B cell (primary cell): ENCODE measurements around the gene GPC5. TPM values are rescaled to one million over a fixed set of nuclear protein-coding genes. Genes with fewer than 3 reads are reported as not detected.

Experiments
- ATAC-seq: fragments of 200-7000 bp; cut with Tn5 transposase; one replicate; pipeline ENCODE4 v1.10.0; 2021; ENCODE audit warnings: low read depth, mild to moderate bottlenecking, moderate number of reproducible peaks, moderate library complexity
- CTCF ChIA-PET: fragments of 350-600 bp; sonication (Branson Sonifier 250); formaldehyde crosslinking; loops from one replicate; lab custom pipeline; 2021; ENCODE audit warnings: antibody characterized with exemption, inconsistent platforms; lab: Charles Lee
- POLR2A ChIA-PET: fragments of 350-600 bp; sonication (Branson Sonifier 250); formaldehyde crosslinking; loops from one replicate; lab custom pipeline; 2021; ENCODE audit warnings: antibody characterized with exemption; lab: Charles Lee
- DNase-seq: peaks from one replicate; pipeline ENCODE4 v3.0.0; 2013
- H2AFZ ChIP-seq: 2 replicates; pipeline ENCODE4 v1.6.1; 2012; ENCODE audit warnings: mild to moderate bottlenecking, low read depth, low read length; ENCODE audit not compliant: insufficient read depth, poor library complexity, severe bottlenecking
- H3K27ac ChIP-seq, 2 donors: 1 replicate in 1 of 2; 2 replicates in 1 of 2; pipeline ENCODE4 v1.5.1; 2012 to 2013; ENCODE audit warnings: low read length in 2 of 2, mild to moderate bottlenecking in 2 of 2, moderate library complexity in 1 of 2
- H3K27me3 ChIP-seq, 4 experiments: fragments of 200-600 bp in 1 of 4; sonication (generic) in 1 of 4; replicated peaks in 1 of 4; 1 replicate in 2 of 4; 2 replicates in 2 of 4; pipeline versions ENCODE4 v1.6.1 to v1.7.0; 2013 to 2016; ENCODE audit warnings: low read length in 3 of 4, mild to moderate bottlenecking in 2 of 4, mixed read lengths in 1 of 4, moderate library complexity in 1 of 4; ENCODE audit not compliant: insufficient read depth in 4 of 4, control insufficient read depth in 3 of 4; ENCODE audit errors: control extremely low read depth in 1 of 4
- H3K36me3 ChIP-seq, 2 experiments: replicated peaks in 1 of 2; 1 replicate in 1 of 2; 2 replicates in 1 of 2; pipeline versions ENCODE4 v1.6.1 to v1.7.1; 2013; ENCODE audit warnings: low read length in 1 of 2; ENCODE audit not compliant: insufficient read depth in 2 of 2, control insufficient read depth in 1 of 2; ENCODE audit errors: control extremely low read depth in 1 of 2, extremely low read depth in 1 of 2
- H3K4me1 ChIP-seq, 2 donors: fragments of 200-600 bp in 1 of 2; sonication (generic) in 1 of 2; 1 replicate in 1 of 2; 2 replicates in 1 of 2; pipeline versions ENCODE4 v1.5.1 to v1.6.1; 2013 to 2017; ENCODE audit warnings: low read length in 2 of 2; ENCODE audit not compliant: control insufficient read depth in 2 of 2, insufficient read depth in 2 of 2
- H3K4me2 ChIP-seq: replicated peaks from 2 replicates; pipeline ENCODE3; 2012; ENCODE audit warnings: mild to moderate bottlenecking, low read depth, low read length; ENCODE audit not compliant: poor library complexity, severe bottlenecking
- H3K4me3 ChIP-seq, 5 experiments: fragments of 200-600 bp in 1 of 5; sonication (generic) in 1 of 5; 1 replicate in 3 of 5; 2 replicates in 2 of 5; pipeline versions ENCODE4 v1.5.1 to v1.7.0; 2011 to 2016; ENCODE audit warnings: low read length in 4 of 5, mild to moderate bottlenecking in 4 of 5, low read depth in 2 of 5, control low read depth in 1 of 5, moderate library complexity in 1 of 5; ENCODE audit not compliant: insufficient read depth in 1 of 5; ENCODE audit errors: control extremely low read depth in 1 of 5, extremely low read depth in 1 of 5
- H3K79me2 ChIP-seq: fragments of 200-600 bp; sonication (generic); one replicate; pipeline ENCODE4 v1.6.0; 2016; ENCODE audit warnings: low read length; ENCODE audit not compliant: control insufficient read depth, insufficient read depth
- H3K9ac ChIP-seq: fragments of 200-600 bp; sonication (generic); 2 replicates; pipeline ENCODE4 v1.6.1; 2017; ENCODE audit warnings: mild to moderate bottlenecking, low read length, moderate library complexity
- H3K9me3 ChIP-seq, 3 donors: one replicate each; pipeline versions ENCODE4 v1.6.1 to v1.7.1; 2013; ENCODE audit warnings: low read length in 2 of 3; ENCODE audit not compliant: control insufficient read depth in 2 of 3, insufficient read depth in 1 of 3; ENCODE audit errors: control extremely low read depth in 1 of 3
- H4K20me1 ChIP-seq: 2 replicates; pipeline ENCODE4 v1.6.0; 2012; ENCODE audit warnings: mild to moderate bottlenecking, low read length; ENCODE audit not compliant: insufficient read depth, control insufficient read depth, poor library complexity, severe bottlenecking
- H3K27ac Mint-ChIP-seq: one replicate; pipeline ENCODE4 v1.8.0; 2021; ENCODE audit warnings: mixed read lengths
- H3K27me3 Mint-ChIP-seq: one replicate; pipeline ENCODE4 v1.8.0; 2021; ENCODE audit warnings: mixed read lengths
- H3K4me1 Mint-ChIP-seq: one replicate; pipeline ENCODE4 v1.8.0; 2021; ENCODE audit warnings: mixed read lengths
- H3K4me3 Mint-ChIP-seq: one replicate; pipeline ENCODE4 v1.8.0; 2021; ENCODE audit warnings: mixed read lengths
- H3K9me3 Mint-ChIP-seq: one replicate; pipeline ENCODE4 v1.8.0; 2022; ENCODE audit warnings: mixed read lengths; ENCODE audit not compliant: insufficient read depth
- CTCF ChIP-seq: fragments of 200-600 bp; IDR thresholded peaks from one replicate; pipeline ENCODE4 v1.8.0; 2022; ENCODE audit warnings: antibody characterized with exemption, mild to moderate bottlenecking
- EZH2 ChIP-seq: IDR thresholded peaks from 2 replicates; pipeline ENCODE4 v1.6.1; 2012; ENCODE audit warnings: borderline replicate concordance, low read depth, mild to moderate bottlenecking, moderate library complexity, low read length; ENCODE audit not compliant: insufficient read depth, poor library complexity, severe bottlenecking
- WGBS: methylation state at CpG from one replicate; pipeline ENCODE4 v1.1.5; 2013; ENCODE audit warnings: missing lambda C conversion rate; ENCODE audit not compliant: insufficient coverage; 5-methylcytosine and 5-hydroxymethylcytosine counted together
- intact Hi-C: fragments of 100-400 bp; cut with micrococcal nuclease; formaldehyde crosslinking; loops from one replicate; pipeline ENCODE4 v1.10.0; 2022
- polyA plus RNA-seq: library from polyadenylated mRNA; depleted of rRNA; stranded (reverse); fragments of >200 nt; gene quantifications from 2 replicates; pipeline ENCODE4 v1.2.3, GENCODE V29; 2012
- total RNA-seq, 2 donors: library from RNA; stranded (reverse); fragments of 120-200 nt in 1 of 2; gene quantifications; 1 replicate in 1 of 2; 2 replicates in 1 of 2; pipeline versions ENCODE4 v1.2.3 to v1.2.4, GENCODE V29; 2013 to 2022

GPC5 gene
- total and polyA plus RNA-seq, 2 donors (not counting 1 experiment from before 2014, with no cell fraction given), result 0.15 to 0.30 TPM

DNA sequence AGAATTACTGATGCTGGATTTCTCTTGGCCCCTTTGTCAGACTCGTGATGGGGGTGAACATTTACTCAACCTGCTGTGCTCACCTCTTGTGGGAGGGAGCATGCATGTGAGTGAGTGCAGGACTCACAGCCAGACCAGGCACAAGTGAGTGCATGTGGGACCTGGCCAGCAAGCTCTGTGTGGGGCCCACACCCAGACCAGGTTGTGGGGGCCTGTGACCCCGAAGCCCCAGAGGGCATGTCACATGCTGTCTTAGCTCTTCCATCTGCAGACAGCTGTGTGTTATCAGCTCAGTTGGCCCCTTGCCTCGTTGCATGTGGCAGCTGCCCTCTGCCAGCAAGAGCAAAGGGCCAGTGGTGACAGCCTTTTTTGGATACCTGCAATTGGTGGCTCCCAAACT, 614.4 kb downstream of the GPC5 start:
- POLR2A ChIA-PET, result no interaction called here

DNA sequence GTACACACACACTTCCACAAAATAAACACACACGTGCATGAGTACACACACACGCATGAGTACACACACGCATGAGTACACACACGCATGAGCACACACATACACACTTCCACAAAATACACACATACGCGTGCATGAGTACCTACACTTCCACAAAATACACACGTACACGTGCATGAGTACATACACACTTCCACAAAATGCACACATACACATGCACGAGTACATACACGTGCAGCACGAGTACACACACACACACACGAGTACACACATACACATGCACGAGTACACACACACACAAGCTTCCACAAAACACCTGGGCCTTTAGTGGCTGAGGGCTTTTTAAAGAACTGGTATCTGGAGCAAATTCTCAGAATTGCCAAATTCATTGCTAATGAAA, 619.3 kb downstream of the GPC5 start:
- intact Hi-C loops, result no loop called here
- Histone ChIP-seq H3K27ac (no peak overlapping the region), H3K27me3 (no peaks in the 10 kb centered on the region), H3K9me3 (peaks cover 0 to 3% (median 0%) of the 10 kb centered on the region in 3 donors), H3K9ac (no peak overlapping the region), H3K4me1 (no peaks in the 10 kb centered on the region), H3K4me3 (no peak overlapping the region), H2AFZ (no peak overlapping the region), H3K36me3 (no peaks in the 10 kb centered on the region), H4K20me1 (no peaks in the 10 kb centered on the region), H3K79me2 (no peaks in the 10 kb centered on the region), H3K4me2 (no peak overlapping the region)
- Mint-ChIP-seq H3K9me3 (peaks cover 9% of the 10 kb centered on the region), H3K4me3 (no peak overlapping the region), H3K27ac (no peak overlapping the region), H3K4me1 (no peaks in the 10 kb centered on the region), H3K27me3 (no peaks in the 10 kb centered on the region)
- CTCF ChIA-PET, result no interaction called here
- ATAC-seq (no peak), DNase-seq (no peak)
- WGBS, result 94% methylated on average over 13 of the region's 13 CpGs
- POLR2A ChIA-PET, result no interaction called here
- no peak for TF ChIP-seq EZH2
- TF ChIP-seq CTCF, result no peak

More for the DNA sequence above, 614.4 kb downstream of the GPC5 start:
- Mint-ChIP-seq H3K4me1 (no peaks in the 10 kb centered on the region), H3K27me3 (no peaks in the 10 kb centered on the region), H3K9me3 (peaks cover 9% of the 10 kb centered on the region), H3K27ac (no peak overlapping the region), H3K4me3 (no peak overlapping the region)
- CTCF ChIA-PET, result no interaction called here
- TF ChIP-seq EZH2, result no peak
- no peak overlapping the region for H3K27ac ChIP-seq
- H3K4me2 ChIP-seq, result no peak overlapping the region
- intact Hi-C loops, result no loop called here
- H3K4me3 ChIP-seq, result no peak overlapping the region
- no peak for DNase-seq
- peaks cover 0 to 4% (median 2%) of the 10 kb centered on the region in 3 donors for H3K9me3 ChIP-seq
- no peaks in the 10 kb centered on the region for H4K20me1 ChIP-seq
- no peak overlapping the region for H2AFZ ChIP-seq
- no peaks in the 10 kb centered on the region for H3K4me1 ChIP-seq
- 72% methylated on average over 2 of the region's 3 CpGs for WGBS
- H3K27me3 ChIP-seq, result no peaks in the 10 kb centered on the region
- H3K9ac ChIP-seq, result no peak overlapping the region
- H3K36me3 ChIP-seq, result no peaks in the 10 kb centered on the region
- ATAC-seq, result no peak
- H3K79me2 ChIP-seq, result no peaks in the 10 kb centered on the region
